NCI-H1694 treated with DMSO at 0.1 percent for 48 hours (cell line): ENCODE measurements around the gene STAT2.

Experiments
- DNase-seq: peaks from one replicate; lab custom pipeline; 2025; lab: John Stamatoyannopoulos, UW

STAT2 gene

DNA sequence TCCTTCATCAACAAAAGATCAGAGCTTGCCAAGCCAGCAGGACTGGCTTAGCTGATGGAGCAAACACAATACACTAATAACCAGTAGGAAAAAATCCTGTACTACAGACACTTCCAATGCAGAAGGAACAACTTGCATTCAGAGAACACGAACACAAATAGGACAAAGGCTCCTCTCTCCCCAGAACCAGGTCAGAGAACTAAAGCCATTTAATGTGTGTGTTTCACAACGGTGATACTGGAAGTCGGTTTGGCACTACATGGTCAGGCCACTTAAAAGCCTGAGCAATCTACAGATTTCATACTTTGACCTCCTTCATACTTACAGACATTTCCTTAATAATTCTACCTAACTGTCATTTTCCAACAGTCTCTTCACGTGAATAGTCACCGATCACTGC is 66.1 kb downstream of the STAT2 start:
- no peak for DNase-seq
